Thyroid gland (tissue), 4 donors: ENCODE measurements around the gene FADS1.

ENCODE experiments used
- CTCF ChIP-seq, 6 experiments: fragments of 200-600 bp in 3 of 6; fragments of 450-650 bp in 3 of 6; sonication (generic) in 3 of 6; IDR thresholded peaks; one replicate each; pipeline ENCODE4 v1.5.1; 2016 to 2019; ENCODE audit warnings: antibody characterized with exemption in 6 of 6, mild to moderate bottlenecking in 2 of 6, inconsistent platforms in 1 of 6, moderate library complexity in 1 of 6
- POLR2A ChIP-seq, 2 donors: fragments of 450-650 bp; IDR thresholded peaks; one replicate each; pipeline ENCODE4 v1.6.1; 2017; ENCODE audit warnings: antibody characterized with exemption in 2 of 2, mild to moderate bottlenecking in 2 of 2, moderate library complexity in 1 of 2

- TF ChIP-seq POLR2A (IDR thresholded peaks at IDR 0.05) (peak; percentile 88 to 92), CTCF (IDR thresholded peaks at IDR 0.05) (peak in 2 of 6 experiments; percentile 9)
These were observed 1.6 kb downstream of the FADS1 start for GRCh38 chr11:61814958-61815789.
